ENCODE results near the gene RD3L.

DNA sequence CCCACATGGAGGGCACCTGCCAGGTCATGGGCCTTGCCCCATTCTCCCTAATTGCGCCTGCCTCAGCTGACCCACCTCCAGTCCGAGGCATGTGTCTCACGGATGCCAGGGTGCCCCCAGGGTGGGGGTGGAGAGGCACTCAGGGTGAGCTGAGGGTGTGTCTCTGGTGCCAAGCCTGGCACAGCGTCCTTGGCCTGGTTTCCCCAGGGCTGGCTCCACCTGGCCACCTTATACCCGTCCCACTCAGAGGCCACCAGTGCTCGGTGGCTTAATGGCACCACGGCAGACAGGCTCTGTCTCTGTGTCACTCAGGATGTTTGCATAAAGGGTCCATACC, 47.6 kb downstream of the RD3L start:
- no peak for TF ChIP-seq POLR2AphosphoS5 (IDR thresholded peaks at IDR 0.05; ENCODE audit: low read depth)
- TF ChIP-seq, protein P1, sequence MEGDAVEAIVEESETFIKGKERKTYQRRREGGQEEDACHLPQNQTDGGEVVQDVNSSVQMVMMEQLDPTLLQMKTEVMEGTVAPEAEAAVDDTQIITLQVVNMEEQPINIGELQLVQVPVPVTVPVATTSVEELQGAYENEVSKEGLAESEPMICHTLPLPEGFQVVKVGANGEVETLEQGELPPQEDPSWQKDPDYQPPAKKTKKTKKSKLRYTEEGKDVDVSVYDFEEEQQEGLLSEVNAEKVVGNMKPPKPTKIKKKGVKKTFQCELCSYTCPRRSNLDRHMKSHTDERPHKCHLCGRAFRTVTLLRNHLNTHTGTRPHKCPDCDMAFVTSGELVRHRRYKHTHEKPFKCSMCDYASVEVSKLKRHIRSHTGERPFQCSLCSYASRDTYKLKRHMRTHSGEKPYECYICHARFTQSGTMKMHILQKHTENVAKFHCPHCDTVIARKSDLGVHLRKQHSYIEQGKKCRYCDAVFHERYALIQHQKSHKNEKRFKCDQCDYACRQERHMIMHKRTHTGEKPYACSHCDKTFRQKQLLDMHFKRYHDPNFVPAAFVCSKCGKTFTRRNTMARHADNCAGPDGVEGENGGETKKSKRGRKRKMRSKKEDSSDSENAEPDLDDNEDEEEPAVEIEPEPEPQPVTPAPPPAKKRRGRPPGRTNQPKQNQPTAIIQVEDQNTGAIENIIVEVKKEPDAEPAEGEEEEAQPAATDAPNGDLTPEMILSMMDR (conservative IDR thresholded peaks at IDR 0.05; ENCODE audit: low read depth in 2 of 2) = no peak
- no peak for TF ChIP-seq CREB1 (CRISPR knock-in tag; IDR thresholded peaks at IDR 0.05; ENCODE audit: low read depth)

All from GM23338 (cell line).